SK-N-SH (cell line): ENCODE results near the gene TAS2R13. TPM values are rescaled to one million over a fixed set of nuclear protein-coding genes. Genes with fewer than 3 reads are reported as not detected.

Experiments
- CTCF ChIA-PET: fragments of 300-600, 350-600 bp; formaldehyde crosslinking; extraction: SDS; loops from one replicate; lab custom pipeline; 2021; lab: Yijun Ruan, JAX
- POLR2A ChIA-PET: fragments of 350-600 bp; sonication (Branson Sonifier 250); formaldehyde crosslinking; extraction: SDS; loops from one replicate; lab custom pipeline; 2020; ENCODE audit warnings: antibody characterized with exemption, inconsistent platforms; lab: Yijun Ruan, JAX
- DNase-seq: peaks from one replicate; pipeline ENCODE4 v3.0.0; 2012
- H2AFZ ChIP-seq: fragments of 200-600 bp; sonication (generic); 2 replicates; pipeline ENCODE4 v1.8.1; 2016; ENCODE audit warnings: antibody characterized with exemption, mild to moderate bottlenecking, low read depth
- H3F3A ChIP-seq: fragments of 200-600 bp; sonication (generic); replicated peaks from 2 replicates; pipeline ENCODE3; 2016; ENCODE audit warnings: antibody characterized with exemption, mild to moderate bottlenecking; ENCODE audit not compliant: insufficient read depth
- H3K27ac ChIP-seq, 2 experiments: fragments of 200-500 bp in 1 of 2; fragments of 200-600 bp in 1 of 2; sonication (Bioruptor generic) in 1 of 2; sonication (generic), shearing (Covaris generic) in 1 of 2; 2 replicates each; pipeline versions ENCODE4 v1.5.1 to v1.6.1; 2014 to 2016; ENCODE audit warnings: low read depth in 2 of 2, inconsistent platforms in 1 of 2, low read length in 1 of 2, mild to moderate bottlenecking in 1 of 2, mixed read lengths in 1 of 2
- H3K27me3 ChIP-seq: fragments of 200-600 bp; sonication (generic), shearing (Covaris generic); 2 replicates; pipeline ENCODE4 v1.6.1; 2016; ENCODE audit warnings: mixed run types; ENCODE audit not compliant: insufficient read depth
- H3K36me3 ChIP-seq, 2 experiments: fragments of 200-500 bp in 1 of 2; fragments of 200-600 bp in 1 of 2; sonication (Bioruptor generic) in 1 of 2; sonication (generic) in 1 of 2; replicated peaks in 1 of 2; 2 replicates each; pipeline versions ENCODE3 to v1.5.1; 2014 to 2016; ENCODE audit warnings: low read length in 1 of 2, mild to moderate bottlenecking in 1 of 2; ENCODE audit not compliant: insufficient read depth in 2 of 2, control insufficient read depth in 1 of 2
- H3K4me1 ChIP-seq, 2 experiments: fragments of 200-500 bp in 1 of 2; fragments of 200-600 bp in 1 of 2; sonication (Bioruptor generic) in 1 of 2; sonication (generic), shearing (Covaris generic) in 1 of 2; 2 replicates each; pipeline versions ENCODE4 v1.5.1 to v1.6.1; 2014 to 2016; ENCODE audit warnings: low read depth in 1 of 2, low read length in 1 of 2, mixed run types in 1 of 2; ENCODE audit not compliant: insufficient read depth in 2 of 2, control insufficient read depth in 1 of 2
- H3K4me2 ChIP-seq: fragments of 200-600 bp; sonication (generic), shearing (Covaris generic); 2 replicates; pipeline ENCODE4 v1.6.1; 2017; ENCODE audit warnings: mixed run types
- H3K4me3 ChIP-seq, 2 experiments: fragments of 200-500 bp in 1 of 2; fragments of 200-600 bp in 1 of 2; sonication (Bioruptor generic) in 1 of 2; sonication (generic), shearing (Covaris generic) in 1 of 2; 2 replicates each; pipeline versions ENCODE4 v1.5.1 to v1.8.1; 2014 to 2016; ENCODE audit warnings: low read depth in 2 of 2, inconsistent platforms in 1 of 2, low read length in 1 of 2, mild to moderate bottlenecking in 1 of 2, mixed read lengths in 1 of 2, moderate library complexity in 1 of 2
- H3K79me2 ChIP-seq: fragments of 200-600 bp; sonication (generic); 2 replicates; pipeline ENCODE4 v1.8.1; 2017; ENCODE audit warnings: mild to moderate bottlenecking; ENCODE audit not compliant: insufficient read depth
- H3K9ac ChIP-seq: fragments of 200-600 bp; sonication (generic); 2 replicates; pipeline ENCODE4 v1.6.1; 2017; ENCODE audit warnings: mixed run types
- H3K9me2 ChIP-seq: fragments of 200-600 bp; sonication (generic); 2 replicates; pipeline ENCODE4 v1.6.1; 2017; ENCODE audit warnings: mixed run types
- H3K9me3 ChIP-seq: fragments of 200-600 bp; sonication (generic); 2 replicates; pipeline ENCODE4 v1.6.1; 2017; ENCODE audit warnings: mixed run types, mild to moderate bottlenecking, moderate library complexity
- H4K20me1 ChIP-seq: fragments of 200-600 bp; sonication (generic); 2 replicates; pipeline ENCODE4 v1.6.1; 2017; ENCODE audit warnings: mild to moderate bottlenecking, mixed run types; ENCODE audit not compliant: insufficient read depth
- CHD2 ChIP-seq: fragments of 150-350 bp; IDR thresholded peaks from 2 replicates; pipeline ENCODE4 v1.6.1; 2018; ENCODE audit warnings: low read length; ENCODE audit not compliant: partially characterized antibody
- CTCF ChIP-seq: fragments of 200-600 bp; sonication (generic); IDR thresholded peaks from 2 replicates; pipeline ENCODE4 v1.6.1; 2017; ENCODE audit warnings: antibody characterized with exemption, mild to moderate bottlenecking, moderate library complexity
- ELF1 ChIP-seq: IDR thresholded peaks from 2 replicates; pipeline ENCODE4 v1.4.0; 2012
- EZH2phosphoT487 ChIP-seq: fragments of 200-600 bp; sonication (generic); IDR thresholded peaks from 2 replicates; pipeline ENCODE4 v1.6.1; 2017; ENCODE audit warnings: low read depth, mixed run types, mild to moderate bottlenecking, antibody characterized with exemption, moderate library complexity, borderline replicate concordance
- IRF3 ChIP-seq: fragments of 150-350 bp; IDR thresholded peaks from 2 replicates; pipeline ENCODE4 v1.6.1; 2016; ENCODE audit warnings: mild to moderate bottlenecking, low read depth, low read length
- JUND ChIP-seq: IDR thresholded peaks from 2 replicates; pipeline ENCODE4 v1.4.0; 2012
- NRF1 ChIP-seq: IDR thresholded peaks from 2 replicates; pipeline ENCODE4 v1.6.1; 2012; ENCODE audit warnings: low read depth, mild to moderate bottlenecking, low read length
- PBX3 ChIP-seq: IDR thresholded peaks from 2 replicates; pipeline ENCODE4; 2012
- POLR2AphosphoS5 ChIP-seq: IDR thresholded peaks from 2 replicates; pipeline ENCODE4 v1.6.1; 2012; ENCODE audit warnings: low read depth, low read length
- RCOR1 ChIP-seq: fragments of 150-350 bp; IDR thresholded peaks from 2 replicates; pipeline ENCODE4 v1.6.1; 2017; ENCODE audit warnings: antibody characterized with exemption, low read length
- RFX5 ChIP-seq: IDR thresholded peaks from 2 replicates; pipeline ENCODE4 v1.6.1; 2012; ENCODE audit warnings: mild to moderate bottlenecking, improper control_type of control experiment, low read length
- RXRA ChIP-seq: IDR thresholded peaks from 2 replicates; pipeline ENCODE4 v1.4.0; 2012; ENCODE audit warnings: low read depth, mild to moderate bottlenecking, borderline replicate concordance
- TCF12 ChIP-seq: IDR thresholded peaks from 2 replicates; pipeline ENCODE4 v1.4.0; 2012
- USF1 ChIP-seq: IDR thresholded peaks from 2 replicates; pipeline ENCODE4 v1.4.0; 2012; ENCODE audit warnings: low read depth, borderline replicate concordance
- ZBTB33 ChIP-seq: IDR thresholded peaks from 2 replicates; pipeline ENCODE4 v1.4.0; 2012; ENCODE audit warnings: low read depth, borderline replicate concordance
- WGBS: methylation state at CpG from one replicate; pipeline ENCODE4 v1.1.6; 2017; ENCODE audit warnings: low lambda C conversion rate; 5-methylcytosine and 5-hydroxymethylcytosine counted together
- polyA plus RNA-seq, 3 experiments: library from polyadenylated mRNA; depleted of rRNA; stranded (reverse); fragments of >200 nt; gene quantifications; 2 replicates each; pipeline ENCODE4 v1.2.3, GENCODE V29; 2012

TAS2R13 gene
- polyA plus RNA-seq, 1 of the 3 experiments (the other 2 are of a cell fraction), result not detected

GRCh38 chr12:10943167-10943566, 33.8 kb upstream of the TAS2R13 start (continued):
- TF ChIP-seq ZBTB33 (no peak), TCF12 (no peak), IRF3 (no peak), PBX3 (no peak), CHD2 (no peak)

- 80% methylated on average over 4 of the region's 4 CpGs for WGBS
- DNase-seq, result no peak
- CTCF ChIA-PET, result no interaction called here
- no peaks in the 10 kb centered on the region for H4K20me1 ChIP-seq
- peaks cover 5% of the 10 kb centered on the region for H3F3A ChIP-seq
- peaks cover 7% of the 10 kb centered on the region; the same call in 1 of the 2 replicates for H3K9me3 ChIP-seq
- peaks cover 0 to 2% of the 10 kb centered on the region in 2 experiments for H3K36me3 ChIP-seq
- H3K9ac ChIP-seq, result no peak overlapping the region
- H3K4me1 ChIP-seq, result peaks cover 0 to 4% of the 10 kb centered on the region in 2 experiments; a peak in 1 of 4 replicates
- H3K4me3 ChIP-seq, result no peak overlapping the region
- no peaks in the 10 kb centered on the region; the same call in 1 of the 2 replicates for H3K9me2 ChIP-seq
- no peaks in the 10 kb centered on the region for H3K27me3 ChIP-seq
- no peak overlapping the region; a peak in 1 of 4 replicates for H3K27ac ChIP-seq
- H3K4me2 ChIP-seq, result no peak overlapping the region
- no peak overlapping the region for H2AFZ ChIP-seq
- no peaks in the 10 kb centered on the region for H3K79me2 ChIP-seq
- POLR2A ChIA-PET, result no interaction called here
- TF ChIP-seq PBX3, result no peak
- TF ChIP-seq RXRA, result no peak
- TF ChIP-seq CTCF, result no peak
- TF ChIP-seq NRF1, result no peak
- no peak for TF ChIP-seq ZBTB33
- TF ChIP-seq ELF1, result no peak
- TF ChIP-seq EZH2phosphoT487, result no peak
- no peak for TF ChIP-seq RCOR1
- TF ChIP-seq USF1, result no peak
- no peak for TF ChIP-seq JUND
- no peak for TF ChIP-seq POLR2AphosphoS5
- TF ChIP-seq RFX5, result no peak
These were observed 32.7 kb upstream of the TAS2R13 start for GRCh38 chr12:10941916-10942607.
